KMS-11 (cell line): Measurements from ENCODE around the gene DGCR6L.

ENCODE experiments used
- H2AFZ ChIP-seq: fragments of 200-600 bp; sonication (generic); 2 replicates; pipeline ENCODE4 v1.6.1; 2016; ENCODE audit warnings: antibody characterized with exemption, mixed run types, low read depth
- H3K27ac ChIP-seq: fragments of 200-600 bp; sonication (generic); 2 replicates; pipeline ENCODE4 v1.6.1; 2016; ENCODE audit warnings: mild to moderate bottlenecking, mixed run types
- H3K27me3 ChIP-seq: fragments of 200-600 bp; sonication (generic); 2 replicates; pipeline ENCODE4 v1.6.1; 2017; ENCODE audit warnings: mild to moderate bottlenecking, low read depth, mixed run types, moderate library complexity; ENCODE audit not compliant: insufficient read depth
- H3K36me3 ChIP-seq: fragments of 200-600 bp; sonication (generic); 2 replicates; pipeline ENCODE4 v1.6.1; 2017; ENCODE audit warnings: mild to moderate bottlenecking, mixed run types; ENCODE audit not compliant: insufficient read depth
- H3K4me1 ChIP-seq: fragments of 200-600 bp; sonication (generic); 2 replicates; pipeline ENCODE4 v1.6.1; 2016; ENCODE audit warnings: mild to moderate bottlenecking, low read depth, mixed run types; ENCODE audit not compliant: poor library complexity, severe bottlenecking
- H3K4me2 ChIP-seq: fragments of 200-600 bp; sonication (generic); 2 replicates; pipeline ENCODE4 v1.7.0; 2016; ENCODE audit warnings: mild to moderate bottlenecking, mixed run types
- H3K4me3 ChIP-seq: fragments of 200-600 bp; sonication (generic); IDR thresholded peaks from 2 replicates; pipeline ENCODE4 v1.6.1; 2017; ENCODE audit warnings: low read depth, low read length, mixed read lengths; ENCODE audit not compliant: insufficient read depth
- H3K79me2 ChIP-seq: fragments of 200-600 bp; sonication (generic); 2 replicates; pipeline ENCODE4 v1.6.1; 2016; ENCODE audit warnings: low read depth, mixed run types; ENCODE audit not compliant: insufficient read depth
- H3K9ac ChIP-seq: fragments of 200-600 bp; sonication (generic); 2 replicates; pipeline ENCODE4 v1.6.1; 2016; ENCODE audit warnings: mild to moderate bottlenecking, mixed run types
- H4K20me1 ChIP-seq: fragments of 200-600 bp; sonication (generic); 2 replicates; pipeline ENCODE4 v1.6.1; 2016; ENCODE audit warnings: mild to moderate bottlenecking, mixed run types; ENCODE audit not compliant: insufficient read depth
- CTCF ChIP-seq: fragments of 200-600 bp; sonication (generic); conservative IDR thresholded peaks from 2 replicates; pipeline ENCODE4 v1.6.1; 2017; ENCODE audit warnings: low read depth, mild to moderate bottlenecking, antibody characterized with exemption, low read length, moderate library complexity, mixed read lengths

Gene DGCR6L

GRCh38 chr22:20296598-20296997 lies 23.3 kb downstream of the DGCR6L start:
- H3K27ac ChIP-seq = no peak overlapping the region
- H2AFZ ChIP-seq = no peak overlapping the region
- no peaks in the 10 kb centered on the region for H3K79me2 ChIP-seq
- TF ChIP-seq CTCF = no peak
- H4K20me1 ChIP-seq = no peaks in the 10 kb centered on the region
- no peaks in the 10 kb centered on the region for H3K4me1 ChIP-seq
- no peaks in the 10 kb centered on the region for H3K36me3 ChIP-seq
- no peak overlapping the region for H3K9ac ChIP-seq
- peaks cover 32% of the 10 kb centered on the region for H3K27me3 ChIP-seq
- H3K4me2 ChIP-seq = no peak overlapping the region
- no peak overlapping the region for H3K4me3 ChIP-seq

- TF ChIP-seq CTCF = no peak
- no peak overlapping the region for H3K27ac ChIP-seq
These were observed 24.4 kb downstream of the DGCR6L start for GRCh38 chr22:20295262-20296064.

GRCh38 chr22:20292673-20293232 lies 27.1 kb downstream of the DGCR6L start:
- no peaks in the 10 kb centered on the region for H3K4me1 ChIP-seq
- no peaks in the 10 kb centered on the region for H3K79me2 ChIP-seq
- no peak for TF ChIP-seq CTCF
- H3K9ac ChIP-seq = no peak overlapping the region
- no peak overlapping the region for H3K4me3 ChIP-seq
- H4K20me1 ChIP-seq = no peaks in the 10 kb centered on the region
- no peak overlapping the region for H2AFZ ChIP-seq
- H3K27ac ChIP-seq = no peak overlapping the region
- no peak overlapping the region for H3K4me2 ChIP-seq
- H3K27me3 ChIP-seq = peaks cover 58% of the 10 kb centered on the region
- H3K36me3 ChIP-seq = no peaks in the 10 kb centered on the region

More at GRCh38 chr22:20295262-20296064, 24.4 kb downstream of the DGCR6L start:
- Histone ChIP-seq H3K9ac (no peak overlapping the region), H3K79me2 (no peaks in the 10 kb centered on the region), H3K4me1 (no peaks in the 10 kb centered on the region), H4K20me1 (no peaks in the 10 kb centered on the region), H3K36me3 (no peaks in the 10 kb centered on the region), H3K4me2 (no peak overlapping the region), H2AFZ (no peak overlapping the region), H3K4me3 (no peak overlapping the region), H3K27me3 (peaks cover 43% of the 10 kb centered on the region)

GRCh38 chr22:20292108-20292507 lies 27.8 kb downstream of the DGCR6L start:
- Histone ChIP-seq H3K4me1 (no peaks in the 10 kb centered on the region), H3K9ac (no peak overlapping the region), H3K4me2 (no peak overlapping the region), H3K27ac (no peak overlapping the region), H3K4me3 (no peak overlapping the region), H3K79me2 (no peaks in the 10 kb centered on the region), H2AFZ (no peak overlapping the region), H4K20me1 (no peaks in the 10 kb centered on the region), H3K36me3 (no peaks in the 10 kb centered on the region), H3K27me3 (peaks cover 53% of the 10 kb centered on the region)
- no peak for TF ChIP-seq CTCF
